GM15510 (cell line): ENCODE measurements around the gene TMEM151B.

ENCODE experiments used
- POLR2A ChIP-seq: IDR thresholded peaks from 3 replicates; pipeline ENCODE4 v1.6.1; 2011; ENCODE audit warnings: borderline replicate concordance; ENCODE audit not compliant: insufficient read length; ENCODE audit errors: extremely low read depth

The TMEM151B gene

DNA sequence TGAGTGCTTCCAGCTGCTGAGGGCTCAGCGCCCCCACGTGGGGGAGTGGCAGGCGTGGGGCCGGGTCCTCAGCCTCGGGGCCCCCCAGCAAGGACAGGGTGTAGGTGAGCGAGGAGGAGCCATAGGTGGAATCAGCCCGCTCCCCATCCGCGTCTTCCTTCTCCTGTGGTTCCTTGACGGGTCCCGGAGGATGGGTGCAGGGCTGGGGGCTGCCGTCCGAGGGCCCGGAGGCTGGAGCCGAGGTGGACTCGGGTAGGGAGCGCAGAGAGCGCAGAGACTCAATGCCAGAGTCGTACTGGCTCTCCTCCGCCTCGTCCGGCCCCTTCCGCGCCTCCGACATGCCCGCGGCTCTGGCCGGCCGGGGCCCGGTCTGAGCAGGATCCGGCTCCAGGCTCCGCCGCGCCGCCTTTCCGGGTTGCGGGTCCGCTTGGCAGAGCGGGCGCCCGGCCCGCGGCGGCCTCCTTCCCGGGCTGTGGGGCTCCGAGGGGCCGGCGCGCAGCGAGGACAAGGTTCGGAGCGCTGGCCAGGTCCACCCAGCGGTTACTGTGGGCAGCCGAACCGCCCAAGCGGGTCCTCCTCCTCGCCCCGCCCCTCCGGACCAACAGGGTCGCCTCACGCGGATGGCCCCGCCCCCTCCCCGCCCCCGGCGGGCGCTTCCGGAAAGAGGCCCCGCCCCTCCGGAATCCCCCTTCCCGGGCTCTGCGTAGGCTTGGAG is 5.1 kb upstream of the TMEM151B start, which contains the start of gene NFKBIE:
NFKBIE (minus strand) TSS at position 545 of the 715 bp plus-strand sequence; CDS start at position 340, 205 bp downstream.
- peak; percentile 95 for TF ChIP-seq POLR2A

DNA sequence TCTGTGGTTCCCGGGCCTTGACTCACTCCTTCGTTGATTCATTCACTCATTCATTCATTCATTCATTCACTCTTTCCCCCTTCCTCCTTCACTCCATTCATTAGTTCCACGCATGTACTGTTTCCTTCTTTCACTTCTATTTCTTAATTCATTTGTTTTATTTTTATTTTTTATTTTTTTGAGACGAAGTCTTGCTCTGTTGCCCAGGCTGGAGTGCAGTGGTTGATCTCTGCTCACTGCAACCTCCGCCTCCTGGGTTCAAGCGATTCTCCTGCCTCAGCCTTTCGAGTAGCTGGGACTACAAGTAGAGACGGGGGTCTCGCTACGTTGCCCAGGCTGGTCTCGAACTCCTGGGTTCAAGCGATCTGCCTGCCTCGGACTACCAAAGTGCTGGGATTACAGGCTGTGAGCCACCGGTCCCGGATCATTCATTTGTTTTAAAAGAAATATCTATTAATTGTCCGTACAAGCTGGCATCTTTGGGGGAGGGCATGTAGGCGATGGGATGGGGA is 4.5 kb upstream of the TMEM151B start:
- no peak for TF ChIP-seq POLR2A

DNA sequence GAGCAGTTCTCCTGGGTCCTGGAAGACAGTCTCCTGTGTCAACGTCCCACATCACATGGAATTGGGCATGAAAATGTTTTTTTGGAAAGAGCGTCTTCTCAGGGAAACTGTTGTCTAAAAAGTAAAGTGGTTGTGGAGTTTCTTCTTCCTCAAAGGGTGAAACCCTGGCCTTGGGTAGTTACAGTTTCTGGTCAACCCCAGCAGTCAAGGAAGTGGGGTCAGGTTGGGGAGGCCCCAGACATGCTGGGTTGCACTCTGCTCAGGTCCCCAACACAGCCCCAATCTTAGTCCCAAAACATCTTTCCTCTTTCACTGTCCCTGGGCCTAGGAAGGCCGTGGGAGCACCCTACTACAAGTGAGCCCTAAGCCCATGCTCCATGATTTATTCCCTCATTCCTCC is 3.9 kb upstream of the TMEM151B start:
- TF ChIP-seq POLR2A, result no peak

DNA sequence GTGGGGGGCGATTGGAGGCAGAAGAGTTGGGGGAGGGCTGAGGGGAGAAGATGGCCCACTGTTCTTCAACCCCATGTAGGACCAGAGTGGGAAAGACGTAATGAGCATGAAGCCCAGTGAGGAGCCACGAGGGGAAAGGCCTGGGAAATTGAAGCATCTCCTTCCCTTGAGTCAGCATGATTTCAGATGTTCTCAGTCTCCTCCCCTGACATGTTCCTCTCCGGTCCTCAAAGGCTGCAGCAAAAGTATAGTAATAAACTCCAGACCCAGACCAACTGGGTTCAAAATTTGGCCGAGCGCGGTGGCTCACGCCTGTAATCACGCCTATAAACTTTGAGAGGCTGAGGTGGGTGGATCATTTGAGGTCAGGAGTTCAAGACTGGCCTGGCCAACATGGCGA is 3.0 kb upstream of the TMEM151B start:
- no peak for TF ChIP-seq POLR2A

DNA sequence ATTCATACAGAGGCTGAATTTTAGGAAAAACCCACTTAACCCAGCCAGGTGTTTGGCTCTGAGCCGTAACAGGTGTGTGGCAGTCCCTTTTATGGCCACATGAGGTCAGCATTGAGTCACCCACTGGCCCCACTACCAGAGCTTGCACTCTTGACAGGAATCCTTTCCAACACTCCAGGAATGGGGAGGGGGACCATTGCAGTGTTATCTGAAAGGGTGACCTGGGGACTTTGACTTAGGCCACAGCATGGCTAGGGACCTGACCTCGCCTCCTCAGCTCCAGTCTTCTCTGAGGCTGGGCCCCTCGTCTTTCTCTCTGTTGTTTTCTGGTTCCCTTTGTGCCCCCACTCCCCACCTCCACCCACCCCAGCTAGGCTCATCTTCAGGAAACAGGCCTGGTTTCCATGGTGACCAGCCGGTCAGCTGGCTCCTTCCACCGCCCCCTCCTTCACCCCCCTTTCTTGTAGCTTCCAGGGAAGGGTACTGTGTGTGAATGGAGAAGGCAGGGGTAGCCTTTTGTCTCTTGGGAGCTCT is 2.1 kb upstream of the TMEM151B start:
- no peak for TF ChIP-seq POLR2A

DNA sequence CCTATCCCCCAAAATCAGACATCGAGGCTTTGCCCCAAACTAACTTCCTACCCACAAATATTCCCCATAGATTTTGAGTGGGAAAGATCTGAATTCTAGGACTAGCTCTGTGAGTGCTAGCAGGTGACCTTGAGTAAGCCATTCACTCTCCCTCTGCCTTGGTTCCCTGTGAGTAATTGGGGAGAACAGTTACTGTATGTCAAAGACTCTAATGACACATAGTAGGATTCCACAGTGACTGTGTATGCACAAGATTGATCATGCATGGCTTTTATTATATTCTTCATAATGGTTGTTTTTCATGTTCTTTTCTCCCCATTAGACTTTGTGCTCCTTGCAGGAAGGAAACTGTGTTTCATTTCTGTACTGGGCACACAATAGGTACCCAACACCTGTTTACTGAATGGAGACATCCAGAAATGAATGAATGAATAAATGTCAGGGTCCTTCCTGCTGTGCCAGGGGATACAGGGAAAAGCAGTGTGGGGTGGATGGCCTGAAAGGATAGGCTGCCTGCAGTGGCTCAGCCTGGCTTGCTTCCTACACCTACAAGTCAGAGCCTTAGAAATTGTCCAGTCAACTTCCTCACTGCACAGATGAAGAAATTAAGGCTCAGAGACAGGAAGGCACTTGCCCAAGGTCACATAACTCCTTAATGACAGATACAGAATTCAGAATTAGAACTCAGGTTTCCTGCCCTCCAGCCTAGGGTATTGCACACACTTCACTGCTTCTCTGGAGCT is 901 bp upstream of the TMEM151B start:
- TF ChIP-seq POLR2A, result no peak

DNA sequence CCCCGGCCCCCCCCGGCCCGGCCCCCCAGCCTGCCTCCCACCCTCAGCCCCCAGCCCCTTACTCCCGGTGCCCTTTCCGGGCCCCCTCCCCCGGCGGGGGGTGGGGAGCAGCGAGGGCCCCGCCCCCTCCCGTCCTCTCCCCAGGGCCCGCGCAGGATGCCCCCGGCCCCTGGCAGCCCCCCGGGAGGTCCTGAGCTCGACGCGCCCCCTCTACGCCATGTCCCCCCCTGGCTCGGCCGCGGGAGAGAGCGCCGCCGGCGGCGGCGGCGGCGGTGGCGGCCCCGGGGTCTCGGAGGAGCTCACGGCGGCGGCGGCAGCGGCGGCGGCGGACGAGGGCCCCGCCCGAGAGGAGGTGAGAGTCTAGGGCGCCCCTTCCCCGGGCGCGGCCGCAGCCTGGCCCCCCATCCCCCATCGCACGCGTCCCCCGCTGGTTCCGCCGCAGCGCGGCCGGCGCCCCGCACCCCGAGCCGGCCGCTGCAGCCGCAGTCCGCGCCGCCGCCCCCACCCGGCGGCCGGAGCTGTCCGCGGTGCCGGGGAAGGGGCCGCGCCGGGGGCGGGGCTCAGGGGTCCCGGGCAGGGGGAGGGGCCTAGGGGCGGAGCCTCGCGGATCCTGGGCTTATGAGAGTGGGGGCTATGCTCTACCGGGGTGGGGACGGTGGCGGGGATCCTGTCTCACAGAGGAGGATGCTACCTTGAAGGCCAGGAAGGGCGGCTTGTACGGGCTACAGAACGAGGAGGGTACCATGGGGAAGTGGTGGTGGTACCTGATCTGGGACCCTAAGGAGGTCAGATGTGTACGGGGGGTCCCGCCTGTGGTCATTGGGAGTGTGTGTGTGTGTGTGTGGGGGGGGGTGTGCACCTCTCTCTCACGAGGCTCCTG is 516 bp downstream of the TMEM151B start:
- no peak for TF ChIP-seq POLR2A

DNA sequence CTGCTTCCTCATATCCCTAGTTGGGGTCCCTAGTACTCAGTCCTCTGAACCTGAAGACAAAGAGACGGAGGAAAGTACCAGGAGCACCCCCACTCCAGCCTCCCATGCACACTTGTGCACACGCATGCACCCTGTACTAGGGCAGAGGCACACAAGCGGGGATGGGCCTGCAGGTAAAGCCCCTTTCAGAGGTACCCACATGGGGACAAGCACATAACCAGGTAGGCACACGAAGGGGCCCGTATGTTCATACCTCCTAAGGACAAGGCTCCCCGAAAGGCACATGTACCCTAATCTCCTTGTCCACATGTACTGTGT is 1.1 kb downstream of the TMEM151B start:
- no peak for TF ChIP-seq POLR2A

DNA sequence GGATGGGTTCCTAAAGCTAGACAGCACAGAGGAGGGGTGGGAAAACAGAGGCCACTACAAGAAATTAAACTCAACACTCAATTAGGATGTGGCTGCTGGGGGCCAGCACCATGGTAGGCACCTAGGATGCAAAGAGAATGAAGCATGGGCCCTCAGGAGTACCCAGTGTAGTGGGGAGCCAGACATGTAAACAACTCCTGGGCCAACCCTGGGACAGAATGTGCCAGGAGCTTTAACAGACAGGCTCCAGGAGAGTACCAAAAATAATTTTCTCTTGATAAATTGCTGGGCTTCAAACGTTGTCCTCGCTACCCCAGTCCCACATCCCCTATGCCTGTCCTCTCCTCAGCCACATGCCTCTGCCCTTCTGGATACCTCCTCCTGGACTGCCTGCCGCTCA is 1.7 kb downstream of the TMEM151B start:
- TF ChIP-seq POLR2A, result no peak

DNA sequence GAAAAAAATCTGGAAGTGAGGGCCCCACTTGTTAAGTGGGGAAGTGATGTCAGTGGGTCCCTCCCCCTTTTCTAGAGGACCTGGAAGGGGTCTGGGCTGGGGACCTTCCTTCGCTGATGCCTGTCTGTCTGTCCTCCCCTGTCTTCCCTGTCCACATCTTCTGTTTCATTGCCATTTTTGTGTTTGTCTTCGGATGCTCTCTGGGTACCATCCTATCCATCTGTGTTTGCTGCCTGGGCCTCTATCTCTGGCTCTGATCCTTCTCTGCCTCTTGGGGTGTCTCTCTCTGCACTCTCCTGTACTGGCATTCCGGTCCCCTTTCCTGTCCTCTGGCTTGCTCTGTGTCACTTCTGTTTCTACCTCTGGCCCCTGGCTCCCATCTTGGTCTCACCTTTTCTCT is 2.3 kb downstream of the TMEM151B start:
- TF ChIP-seq POLR2A, result no peak

DNA sequence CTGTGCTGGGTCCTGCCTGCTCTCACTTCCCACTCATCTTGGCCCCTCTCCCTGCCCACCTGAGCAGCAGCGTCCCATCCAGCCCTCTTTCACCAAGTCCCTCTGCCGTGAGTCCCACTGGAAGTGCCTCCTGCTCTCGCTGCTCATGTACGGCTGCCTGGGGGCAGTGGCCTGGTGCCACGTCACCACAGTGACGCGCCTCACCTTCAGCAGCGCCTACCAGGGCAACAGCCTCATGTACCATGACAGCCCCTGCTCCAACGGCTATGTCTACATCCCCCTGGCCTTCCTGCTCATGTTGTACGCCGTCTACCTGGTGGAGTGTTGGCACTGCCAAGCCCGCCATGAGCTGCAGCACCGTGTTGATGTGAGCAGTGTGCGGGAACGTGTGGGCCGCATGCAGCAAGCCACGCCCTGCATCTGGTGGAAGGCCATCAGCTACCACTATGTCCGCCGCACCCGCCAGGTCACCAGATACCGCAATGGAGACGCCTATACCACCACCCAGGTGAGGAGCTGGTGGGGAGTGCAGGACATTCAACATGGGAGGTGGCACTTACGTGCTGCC is 2.8 kb downstream of the TMEM151B start:
- no peak for TF ChIP-seq POLR2A

DNA sequence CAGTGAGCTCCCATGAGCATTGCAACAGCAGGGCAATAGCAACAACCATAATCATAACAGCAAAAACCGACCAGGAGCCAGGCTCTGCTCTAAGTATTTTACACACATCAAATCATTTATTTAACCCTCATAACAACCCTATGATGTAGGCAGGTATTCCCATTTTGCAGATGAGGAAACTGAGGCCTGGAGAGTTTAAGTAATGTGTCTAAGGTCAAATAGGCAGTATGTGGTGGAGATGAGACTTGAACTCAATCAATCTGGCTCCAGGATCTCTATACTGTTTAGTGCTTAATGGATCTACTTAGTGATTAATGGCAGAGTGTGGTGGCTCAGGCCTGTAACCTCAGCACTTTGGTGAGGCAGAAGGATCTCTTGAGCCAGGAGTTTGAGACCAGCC is 3.4 kb downstream of the TMEM151B start:
- TF ChIP-seq POLR2A, result no peak

DNA sequence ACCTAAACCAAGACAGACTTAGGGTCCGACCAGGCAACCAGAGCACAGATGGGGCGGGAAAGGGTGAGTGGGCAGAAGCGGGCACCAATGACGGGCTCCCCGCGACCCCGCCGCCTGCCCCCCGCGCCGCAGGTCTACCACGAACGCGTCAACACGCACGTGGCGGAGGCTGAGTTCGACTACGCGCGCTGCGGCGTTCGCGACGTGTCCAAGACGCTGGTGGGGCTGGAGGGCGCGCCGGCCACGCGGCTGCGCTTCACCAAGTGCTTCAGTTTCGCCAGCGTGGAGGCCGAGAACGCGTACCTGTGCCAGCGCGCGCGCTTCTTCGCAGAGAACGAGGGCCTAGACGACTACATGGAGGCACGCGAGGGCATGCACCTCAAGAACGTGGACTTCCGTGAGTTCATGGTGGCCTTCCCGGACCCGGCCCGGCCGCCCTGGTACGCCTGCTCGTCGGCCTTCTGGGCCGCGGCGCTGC is 5.1 kb downstream of the TMEM151B start:
- TF ChIP-seq POLR2A, result no peak

DNA sequence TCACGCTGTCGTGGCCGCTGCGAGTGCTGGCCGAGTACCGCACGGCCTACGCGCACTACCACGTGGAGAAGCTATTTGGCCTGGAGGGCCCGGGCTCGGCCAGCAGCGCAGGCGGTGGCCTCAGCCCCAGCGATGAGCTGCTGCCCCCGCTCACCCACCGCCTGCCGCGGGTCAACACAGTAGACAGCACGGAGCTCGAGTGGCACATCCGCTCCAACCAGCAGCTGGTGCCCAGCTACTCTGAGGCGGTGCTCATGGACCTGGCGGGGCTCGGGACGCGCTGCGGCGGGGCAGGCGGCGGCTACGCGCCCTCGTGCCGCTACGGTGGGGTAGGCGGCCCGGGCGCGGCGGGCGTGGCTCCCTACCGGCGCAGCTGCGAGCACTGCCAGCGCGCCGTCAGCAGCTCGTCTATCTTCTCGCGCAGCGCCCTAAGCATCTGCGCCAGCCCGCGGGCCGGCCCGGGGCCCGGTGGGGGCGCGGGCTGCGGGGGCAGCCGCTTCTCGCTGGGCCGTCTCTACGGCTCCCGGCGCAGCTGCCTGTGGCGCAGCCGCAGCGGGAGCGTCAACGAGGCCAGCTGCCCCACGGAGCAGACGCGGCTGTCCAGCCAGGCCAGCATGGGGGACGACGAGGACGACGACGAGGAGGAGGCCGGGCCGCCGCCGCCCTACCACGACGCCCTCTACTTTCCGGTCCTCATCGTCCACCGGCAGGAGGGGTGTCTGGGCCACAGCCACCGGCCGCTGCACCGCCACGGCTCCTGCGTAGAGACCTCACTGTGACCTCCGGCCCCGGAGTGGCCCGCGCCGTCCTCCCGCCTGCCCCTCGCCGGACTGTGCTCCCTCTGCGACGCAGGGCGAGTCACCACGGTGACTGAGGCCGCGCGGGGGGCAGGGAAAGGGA is 5.7 kb downstream of the TMEM151B start:
- TF ChIP-seq POLR2A, result no peak
